Right lobe of liver (tissue), 6 donors: Measurements from ENCODE around the gene MRPS34. TPM values are rescaled to one million over a fixed set of nuclear protein-coding genes. Genes with fewer than 3 reads are reported as not detected.
"Not testable (repeated sequence)": the region's sequence is repeated elsewhere in the genome, so short reads cannot be mapped to it uniquely, and the experiment has no call there.

Experiments
- ATAC-seq, 4 donors: fragments of 200-7000 bp; cut with Tn5 transposase; one replicate each; pipeline ENCODE4 v1.9.1; 2020; ENCODE audit warnings: mild to moderate bottlenecking in 4 of 4, moderate library complexity in 4 of 4
- DNase-seq, 3 donors: peaks; one replicate each; pipeline ENCODE4 v3.0.0-alpha.2; 2020
- H3K27ac ChIP-seq, 3 donors: fragments of 200-600 bp; one replicate each; pipeline ENCODE4 v1.8.0; 2022
- H3K27me3 ChIP-seq, 2 donors: fragments of 200-600 bp; one replicate each; pipeline ENCODE4 v1.8.0; 2022
- H3K36me3 ChIP-seq, 4 donors: fragments of 200-600 bp; sonication (generic) in 1 of 4; one replicate each; pipeline versions ENCODE4 v1.5.1 to v1.8.0; 2017 to 2022; ENCODE audit warnings: control low read depth in 1 of 4
- H3K4me1 ChIP-seq, 4 donors: fragments of 200-600 bp; sonication (generic) in 1 of 4; one replicate each; pipeline versions ENCODE4 v1.5.1 to v1.8.0; 2017 to 2022; ENCODE audit warnings: control low read depth in 1 of 4
- H3K4me3 ChIP-seq, 3 donors: fragments of 200-600 bp; one replicate each; pipeline ENCODE4 v1.8.0; 2022
- H3K9me3 ChIP-seq, 4 donors: fragments of 200-600 bp; sonication (generic) in 1 of 4; one replicate each; pipeline versions ENCODE4 v1.5.1 to v1.8.0; 2017 to 2022; ENCODE audit warnings: control low read depth in 1 of 4
- POLR2A ChIP-seq: fragments of 450-650 bp; IDR thresholded peaks from one replicate; pipeline ENCODE4 v1.6.1; 2017; ENCODE audit warnings: antibody characterized with exemption, mild to moderate bottlenecking
- WGBS: methylation state at CpG from one replicate; pipeline ENCODE4 v1.1.6; 2018; ENCODE audit warnings: low coverage, low lambda C conversion rate; ENCODE audit not compliant: insufficient coverage; ENCODE audit errors: missing lambda C conversion rate; 5-methylcytosine and 5-hydroxymethylcytosine counted together
- intact Hi-C, 2 donors: fragments of 100-400 bp; cut with DNase I; formaldehyde crosslinking; loops; one replicate each; pipeline versions ENCODE4 v1.11.2 to v1.14.1; 2022
- total RNA-seq, 6 experiments: library from RNA; depleted of rRNA in 2 of 6; stranded (reverse); fragments of >200 nt in 2 of 6; fragmentation: NEBNext Ultra II Directional in 3 of 6; extraction: Animal tissue kit (Norgen Biotek cat#: 25700) in 3 of 6; gene quantifications; one replicate each; pipeline versions ENCODE4 v1.1.0 to v1.2.4, GENCODE V29; 2016 to 2023
- TF ChIP-seq, protein P1 (sequence below), 4 donors: fragments of 200-600 bp in 3 of 4; fragments of 450-650 bp in 1 of 4; IDR thresholded peaks; one replicate each; pipeline versions ENCODE4 v1.5.1 to v1.8.0; 2016 to 2022; ENCODE audit warnings: antibody characterized with exemption in 4 of 4, mild to moderate bottlenecking in 2 of 4
- donor health status: DM: no; HTN: yes; CAD: no.
- donor health status: DM: no; HTN: no; CAD: no.
- donor health status: DM: no; HTN: no; CAD: no.
- donor health status: DM: no; HTN: yes; CAD: no.
- donor health status: DM: no; HTN: yes; CAD: no.

Gene MRPS34
- total RNA-seq, 6 experiments from 2014 or later, result 42.5 to 90.5 (median 52.9) TPM

DNA sequence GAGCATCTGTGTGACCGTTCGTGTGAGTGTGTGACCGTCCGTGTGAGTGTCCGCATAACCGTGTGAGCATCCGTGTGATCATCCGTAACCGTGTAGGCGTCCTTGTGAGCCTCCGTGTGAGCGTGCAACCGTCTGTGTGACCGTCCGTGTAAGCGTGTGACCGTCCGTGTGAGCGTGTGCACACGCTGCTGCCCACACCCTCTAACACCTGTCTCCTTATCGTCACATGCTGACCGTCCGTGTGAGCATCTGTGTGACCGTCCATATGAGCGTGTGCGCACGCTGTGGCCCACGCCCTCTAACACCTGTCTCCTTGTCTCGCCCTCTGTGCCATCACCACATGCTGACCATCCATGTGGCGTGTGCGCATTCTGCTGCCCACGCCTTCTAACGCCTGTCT lies 32.7 kb downstream of the MRPS34 start:
- intact Hi-C loops, result no loop called here
- ATAC-seq, result no peak
- H3K36me3 ChIP-seq, result peaks cover 0 to 10% (median 3%) of the 10 kb centered on the region in 4 donors

DNA sequence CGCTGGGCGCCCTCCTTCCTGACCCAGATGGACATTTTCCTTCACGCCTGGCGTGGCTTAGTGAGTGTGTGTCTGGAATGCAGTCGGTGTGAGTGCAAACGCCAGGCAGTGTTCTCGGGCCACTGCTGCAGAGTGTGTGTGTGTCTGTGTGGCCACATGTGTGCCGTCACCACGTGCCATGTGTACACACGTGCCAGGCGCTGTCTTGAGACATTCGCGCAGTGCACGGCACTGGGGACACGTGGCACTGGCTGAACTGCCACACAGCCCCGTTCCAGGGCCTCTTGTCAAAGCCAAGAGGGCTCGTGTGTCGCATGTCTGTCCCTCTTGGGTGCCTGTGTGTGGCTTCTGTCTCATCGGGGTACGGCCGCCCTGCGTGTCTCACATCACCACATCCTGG lies 38.1 kb downstream of the MRPS34 start:
- H3K27ac ChIP-seq, result no peak overlapping the region
- H3K9me3 ChIP-seq, result no peaks in the 10 kb centered on the region
- no peaks in the 10 kb centered on the region for H3K27me3 ChIP-seq
- no peaks in the 10 kb centered on the region for H3K4me1 ChIP-seq
- TF ChIP-seq, protein P1, sequence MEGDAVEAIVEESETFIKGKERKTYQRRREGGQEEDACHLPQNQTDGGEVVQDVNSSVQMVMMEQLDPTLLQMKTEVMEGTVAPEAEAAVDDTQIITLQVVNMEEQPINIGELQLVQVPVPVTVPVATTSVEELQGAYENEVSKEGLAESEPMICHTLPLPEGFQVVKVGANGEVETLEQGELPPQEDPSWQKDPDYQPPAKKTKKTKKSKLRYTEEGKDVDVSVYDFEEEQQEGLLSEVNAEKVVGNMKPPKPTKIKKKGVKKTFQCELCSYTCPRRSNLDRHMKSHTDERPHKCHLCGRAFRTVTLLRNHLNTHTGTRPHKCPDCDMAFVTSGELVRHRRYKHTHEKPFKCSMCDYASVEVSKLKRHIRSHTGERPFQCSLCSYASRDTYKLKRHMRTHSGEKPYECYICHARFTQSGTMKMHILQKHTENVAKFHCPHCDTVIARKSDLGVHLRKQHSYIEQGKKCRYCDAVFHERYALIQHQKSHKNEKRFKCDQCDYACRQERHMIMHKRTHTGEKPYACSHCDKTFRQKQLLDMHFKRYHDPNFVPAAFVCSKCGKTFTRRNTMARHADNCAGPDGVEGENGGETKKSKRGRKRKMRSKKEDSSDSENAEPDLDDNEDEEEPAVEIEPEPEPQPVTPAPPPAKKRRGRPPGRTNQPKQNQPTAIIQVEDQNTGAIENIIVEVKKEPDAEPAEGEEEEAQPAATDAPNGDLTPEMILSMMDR (IDR thresholded peaks at IDR 0.05), result no peak
- no peak for TF ChIP-seq POLR2A
- ATAC-seq (no peak), DNase-seq (no peak)
- intact Hi-C loops, result no loop called here
- peaks cover 0 to 17% (median 5%) of the 10 kb centered on the region in 4 donors for H3K36me3 ChIP-seq
- no peak overlapping the region for H3K4me3 ChIP-seq
- 100% methylated on average over 7 of the region's 22 CpGs for WGBS

More for the DNA sequence above, 32.7 kb downstream of the MRPS34 start:
- no peaks in the 10 kb centered on the region for H3K4me1 ChIP-seq
- no peak overlapping the region for H3K4me3 ChIP-seq
- TF ChIP-seq, protein P1 (IDR thresholded peaks at IDR 0.05), result no peak
- no peak for TF ChIP-seq POLR2A
- no peaks in the 10 kb centered on the region for H3K9me3 ChIP-seq
- no peak for DNase-seq
- 96% methylated on average over 20 of the region's 33 CpGs for WGBS
- no peaks in the 10 kb centered on the region for H3K27me3 ChIP-seq
- no peak overlapping the region for H3K27ac ChIP-seq

DNA sequence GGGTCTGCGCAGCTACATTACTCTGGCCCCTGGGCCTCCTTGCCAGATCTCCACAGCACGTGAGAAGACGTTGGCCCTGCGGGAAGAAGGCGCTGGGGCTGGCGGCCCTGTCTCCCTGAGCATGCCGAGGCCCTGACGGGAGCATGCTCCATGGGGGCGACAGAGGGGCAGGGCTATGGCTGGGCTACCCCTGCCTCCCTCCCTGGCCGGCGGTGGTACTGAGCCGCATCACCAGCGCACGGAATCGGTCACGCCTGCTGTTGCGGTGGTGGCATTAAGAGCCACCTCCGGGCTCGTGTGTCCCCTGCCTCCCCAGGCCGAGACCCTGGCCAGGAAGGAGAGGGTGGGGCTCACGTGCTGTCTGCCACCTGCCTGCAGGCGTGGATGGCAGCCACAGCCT lies 38.8 kb downstream of the MRPS34 start:
- H3K9me3 ChIP-seq, result no peaks in the 10 kb centered on the region
- no peaks in the 10 kb centered on the region for H3K27me3 ChIP-seq
- H3K4me3 ChIP-seq, result no peak overlapping the region
- no peaks in the 10 kb centered on the region for H3K4me1 ChIP-seq
- H3K27ac ChIP-seq, result no peak overlapping the region
- intact Hi-C loops, result no loop called here
- ATAC-seq, result peak in 1 of 4 donors; percentile 28
- no peak for DNase-seq
- 80% methylated on average over 1 of the region's 22 CpGs for WGBS
- TF ChIP-seq, protein P1 (IDR thresholded peaks at IDR 0.05), result no peak
- TF ChIP-seq POLR2A, result no peak
- peaks cover 0 to 22% (median 7%) of the 10 kb centered on the region in 4 donors for H3K36me3 ChIP-seq

DNA sequence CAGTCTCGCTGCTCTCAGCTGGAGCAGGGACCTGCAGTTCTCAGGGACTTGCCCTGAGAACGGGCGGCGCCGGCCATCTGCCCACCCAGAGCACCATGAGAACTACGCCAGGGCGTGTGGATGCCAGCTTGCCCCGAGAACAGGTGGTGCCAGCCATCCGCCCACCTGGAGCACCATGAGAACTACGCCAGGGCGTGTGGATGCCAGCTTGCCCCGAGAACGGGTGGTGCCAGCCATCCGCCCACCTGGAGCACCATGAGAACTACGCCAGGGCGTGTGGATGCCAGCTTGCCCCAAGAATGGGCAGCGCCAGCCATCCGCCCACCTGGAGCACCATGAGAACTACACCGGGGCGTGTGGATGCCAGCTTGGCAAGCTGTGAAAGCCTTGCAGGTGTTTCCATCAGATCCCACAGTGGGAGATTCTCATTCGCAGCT lies 40.4 kb downstream of the MRPS34 start:
- H3K4me3 ChIP-seq, intact Hi-C loops, H3K9me3 ChIP-seq, H3K4me1 ChIP-seq, DNase-seq, ATAC-seq, H3K27ac ChIP-seq, H3K27me3 ChIP-seq: not testable (repeated sequence)
- no CpG with 5 or more reads among the region's 21 CpGs for WGBS
- peaks cover 0 to 29% (median 8%) of the 10 kb centered on the region in 4 donors for H3K36me3 ChIP-seq

DNA sequence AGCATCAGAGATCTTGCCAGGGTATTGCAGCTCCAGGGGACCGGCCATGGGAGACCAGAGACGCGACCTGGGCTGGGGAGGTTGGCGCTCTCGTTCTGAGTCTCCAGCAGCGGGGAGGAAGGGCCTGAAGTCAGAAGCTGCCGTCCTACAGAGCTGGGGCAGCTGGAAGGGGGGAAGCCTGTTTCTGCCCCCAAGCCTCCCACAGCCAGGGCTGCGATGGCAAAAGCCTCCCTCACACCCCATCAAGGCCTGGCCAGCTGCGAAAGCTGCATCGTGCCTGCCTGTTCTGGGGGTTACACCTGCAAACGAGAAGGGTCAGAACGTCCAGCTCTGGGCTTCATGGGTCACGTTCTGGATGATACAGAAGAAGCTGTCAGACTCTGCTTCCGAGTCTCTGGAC lies 40.9 kb downstream of the MRPS34 start:
- Histone ChIP-seq H3K9me3 (no peaks in the 10 kb centered on the region), H3K4me1 (no peaks in the 10 kb centered on the region), H3K36me3 (peaks cover 0 to 29% (median 8%) of the 10 kb centered on the region in 4 donors), H3K27ac (no peak overlapping the region), H3K4me3 (no peak overlapping the region), H3K27me3 (no peaks in the 10 kb centered on the region)
- 100% methylated on average over 2 of the region's 14 CpGs for WGBS
- TF ChIP-seq POLR2A, result no peak
- TF ChIP-seq, protein P1 (IDR thresholded peaks at IDR 0.05), result no peak
- ATAC-seq, result no peak
- DNase-seq, result no peak
- intact Hi-C loops, result no loop called here
